Endometrial microvascular endothelial cells (primary cell): ENCODE data around the gene PCBP3. TPM values are rescaled to one million over a fixed set of nuclear protein-coding genes. Genes with fewer than 3 reads are reported as not detected.
"Not testable (repeated sequence)": the region's sequence is repeated elsewhere in the genome, so short reads cannot be mapped to it uniquely, and the experiment has no call there.

Experiments
- in situ Hi-C: cut with HindIII; loops from 2 replicates; pipeline ENCODE4 v1.10.0; 2017; ENCODE audit warnings: low sequenced_read_pairs, low pct_unique_long_range_greater_than_20kb; ENCODE audit errors: inconsistent ontology term
- total RNA-seq: library from RNA; depleted of rRNA; stranded (reverse); fragments of >200 nt; gene quantifications from one replicate; pipeline ENCODE4 v1.2.3, GENCODE V29; 2015; ENCODE audit errors: inconsistent ontology term

The PCBP3 gene
- total RNA-seq, 1 donor from 2014 or later = not detected

DNA sequence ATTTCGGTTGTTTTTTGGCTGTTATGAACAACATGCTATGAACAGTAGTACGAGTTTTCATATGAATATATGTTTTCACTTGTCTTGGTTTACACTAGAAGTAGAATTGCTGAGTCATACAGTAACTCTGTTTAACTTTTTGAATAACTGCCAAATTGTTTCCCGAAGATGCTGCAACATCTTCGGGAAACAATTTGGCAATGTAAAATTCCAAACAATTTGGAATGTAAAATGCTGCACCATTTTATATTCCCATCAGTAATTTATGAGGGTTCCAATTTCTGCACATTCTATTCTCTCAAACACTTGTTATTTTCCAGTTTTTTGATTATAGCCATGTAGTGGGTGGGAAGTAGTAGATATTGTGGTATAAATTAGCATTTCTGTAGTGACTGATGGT is 11.6 kb downstream of the PCBP3 start:
- in situ Hi-C loops = no loop called here

DNA sequence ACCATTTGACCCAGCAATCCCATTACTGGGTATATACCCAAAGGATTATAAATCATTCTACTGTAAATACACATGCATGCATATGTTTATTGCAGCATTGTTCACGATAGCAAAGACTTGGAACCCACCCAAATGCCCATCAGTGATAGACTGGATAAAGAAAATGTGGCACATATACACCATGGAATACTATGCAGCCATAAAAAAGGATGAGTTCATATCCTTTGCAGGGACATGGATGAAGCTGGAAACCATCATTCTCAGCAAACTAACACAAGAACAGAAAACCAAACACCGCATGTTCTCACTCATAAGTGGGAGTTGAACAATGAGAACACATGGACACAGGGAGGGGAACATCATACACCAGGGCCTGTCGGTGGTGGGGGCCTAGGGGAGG is 12.6 kb downstream of the PCBP3 start:
- in situ Hi-C loops = not testable (repeated sequence)

DNA sequence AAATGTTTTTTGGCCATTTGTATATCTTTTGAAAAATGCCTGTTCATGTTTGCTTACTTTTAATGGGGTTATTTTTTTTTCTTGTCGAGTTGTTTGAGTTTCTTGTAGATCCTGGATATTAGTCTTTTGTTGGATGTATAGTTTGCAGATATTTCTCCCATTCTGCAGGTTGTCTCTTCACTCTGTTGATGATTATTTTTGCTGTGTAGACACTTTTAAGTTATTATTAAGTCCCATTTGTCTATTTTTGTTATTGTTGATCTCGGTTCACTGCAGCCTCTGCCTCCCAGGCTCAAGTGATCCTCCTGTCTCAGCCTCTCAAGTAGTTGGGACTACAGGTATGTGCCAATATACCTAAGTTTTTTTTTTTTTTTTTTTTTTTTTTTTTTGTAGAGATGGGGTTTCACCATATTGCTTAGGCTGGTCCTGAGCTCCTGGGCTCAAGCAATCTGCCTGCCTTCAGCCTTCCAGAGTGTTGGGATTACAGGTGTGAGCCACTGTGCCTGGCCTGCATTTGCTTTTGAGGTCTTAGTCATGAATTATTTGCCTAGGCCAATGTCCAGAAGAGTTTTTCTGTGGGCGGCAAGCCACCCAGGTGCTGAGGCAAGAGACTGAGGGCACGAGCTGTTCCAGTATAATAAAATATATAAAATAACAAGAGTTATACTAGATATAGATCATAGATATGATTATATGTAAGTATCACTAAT is 18.5 kb downstream of the PCBP3 start:
- in situ Hi-C loops = not testable (repeated sequence)

- in situ Hi-C loops = not testable (repeated sequence)
These were observed 19.2 kb downstream of the PCBP3 start for GRCh38 chr21:45662623-45663245.

DNA sequence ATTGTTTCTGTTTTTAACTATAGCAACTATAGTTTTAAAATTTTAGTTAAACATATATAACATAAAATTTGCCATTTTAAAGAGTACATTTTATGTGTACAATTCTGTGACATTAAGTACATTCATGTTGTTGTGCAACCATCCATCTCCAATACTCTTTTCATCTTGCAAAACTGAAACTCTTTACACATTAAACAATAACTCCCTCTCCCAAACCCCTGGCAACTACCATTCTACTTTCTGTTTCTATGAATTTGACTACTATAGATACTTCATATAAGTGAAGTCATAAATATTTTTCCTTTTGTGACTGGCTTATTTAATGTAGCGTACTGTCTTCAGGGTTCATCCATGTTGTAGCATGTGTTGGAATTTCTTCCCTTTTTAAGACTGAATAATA is 25.9 kb downstream of the PCBP3 start:
- in situ Hi-C loops = no loop called here

- in situ Hi-C loops = no loop called here
These were observed 27.2 kb downstream of the PCBP3 start for GRCh38 chr21:45670731-45671130.

GRCh38 chr21:45678790-45679189 is 35.3 kb downstream of the PCBP3 start:
- in situ Hi-C loops = not testable (repeated sequence)

DNA sequence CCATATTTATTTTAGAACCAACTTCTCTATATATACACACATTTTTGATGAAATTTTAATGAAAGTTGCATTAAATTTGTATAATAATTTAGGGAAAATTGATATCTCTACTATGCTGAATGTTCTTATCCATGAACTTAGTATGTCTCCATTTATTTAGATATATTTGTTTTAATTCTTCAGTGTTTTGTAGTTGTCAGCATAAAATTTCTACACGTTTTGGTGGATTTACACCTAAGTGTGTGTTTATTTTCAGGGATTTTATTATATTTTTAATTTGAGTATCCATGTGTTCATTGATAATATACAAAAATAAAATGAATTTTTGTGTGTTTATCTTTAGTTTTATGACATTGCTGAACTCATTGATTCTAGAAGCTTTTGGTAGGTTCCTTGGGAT is 36.7 kb downstream of the PCBP3 start:
- in situ Hi-C loops = no loop called here

DNA sequence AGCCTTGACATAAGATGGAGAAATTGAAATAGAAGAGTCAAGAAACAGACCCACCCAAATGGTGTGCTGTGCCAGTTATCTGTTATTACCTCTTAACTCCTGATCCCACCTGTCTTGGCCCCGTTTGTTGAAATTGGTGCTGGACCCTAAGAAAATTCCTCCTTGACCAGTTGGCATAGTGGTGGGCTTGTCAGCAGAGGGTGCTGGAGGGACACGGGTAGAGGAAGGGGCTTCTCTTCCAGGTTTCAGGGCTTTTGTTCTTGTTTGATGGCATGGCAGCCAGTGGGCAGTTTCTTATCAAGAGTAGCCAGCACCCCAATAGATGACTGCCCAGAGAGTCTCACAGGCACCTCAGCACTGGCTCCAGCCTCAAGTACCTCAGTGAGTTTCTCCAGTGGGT is 51.6 kb downstream of the PCBP3 start:
- in situ Hi-C loops = no loop called here

DNA sequence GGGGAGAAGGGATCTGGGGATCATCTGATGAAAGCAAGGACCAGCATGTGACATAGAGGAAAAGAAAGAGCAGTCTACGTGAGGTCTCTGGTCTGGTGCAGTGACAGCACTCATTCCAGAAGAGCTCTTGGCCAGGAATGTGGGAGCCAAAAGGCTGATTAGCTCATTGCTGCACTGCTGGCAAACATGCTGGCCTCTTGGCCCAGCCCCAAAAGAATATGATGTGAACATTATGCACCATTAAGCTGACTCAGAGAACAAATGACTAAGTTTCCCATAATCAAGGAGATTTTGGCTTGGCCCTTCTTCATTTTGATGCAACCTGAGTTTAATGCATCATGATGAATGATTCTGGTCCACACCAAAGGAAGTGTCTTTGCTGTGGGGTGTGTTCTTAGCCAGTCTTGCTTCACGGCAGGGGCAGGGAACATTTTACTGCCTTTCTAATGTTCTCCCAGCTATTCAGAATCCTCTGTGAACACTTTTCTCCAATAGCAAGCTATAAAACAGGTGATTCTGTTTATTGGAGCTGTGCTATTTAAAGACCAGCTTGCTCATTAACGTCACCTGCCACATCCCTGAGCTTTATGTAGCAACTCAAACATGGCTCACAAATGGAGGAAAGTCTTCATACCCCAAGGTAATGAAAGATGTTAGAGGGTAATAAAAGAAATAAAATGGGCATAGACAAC is 55.1 kb downstream of the PCBP3 start:
- in situ Hi-C loops = no loop called here

- in situ Hi-C loops = no loop called here
These were observed 55.9 kb downstream of the PCBP3 start for GRCh38 chr21:45699251-45699942.

- in situ Hi-C loops = no loop called here
These were observed 56.4 kb downstream of the PCBP3 start for GRCh38 chr21:45699966-45700365.

GRCh38 chr21:45700461-45700860 is 56.9 kb downstream of the PCBP3 start:
- in situ Hi-C loops = no loop called here

GRCh38 chr21:45704311-45705108 is 61.0 kb downstream of the PCBP3 start:
- in situ Hi-C loops = no loop called here

- in situ Hi-C loops = no loop called here
These were observed 62.8 kb downstream of the PCBP3 start for GRCh38 chr21:45706299-45706698.

DNA sequence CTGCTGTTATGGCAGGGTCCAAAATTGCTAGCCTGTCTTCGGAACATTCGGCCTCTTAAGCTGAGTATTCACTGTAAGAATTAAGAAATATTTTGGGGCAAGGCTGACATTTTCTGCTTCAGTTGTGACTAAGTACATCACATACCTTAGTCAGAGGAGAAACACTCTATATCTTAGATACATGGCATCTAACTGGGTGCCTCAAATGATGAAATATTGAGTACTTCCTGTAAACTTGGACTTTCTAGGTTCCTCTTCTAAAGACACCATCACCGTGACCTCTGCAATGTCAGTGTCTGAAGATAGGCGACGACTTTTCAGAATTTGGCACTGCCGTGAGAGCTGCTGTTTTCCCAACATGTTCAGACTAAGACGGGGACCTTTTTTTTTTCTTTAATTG is 65.6 kb downstream of the PCBP3 start:
- in situ Hi-C loops = no loop called here

DNA sequence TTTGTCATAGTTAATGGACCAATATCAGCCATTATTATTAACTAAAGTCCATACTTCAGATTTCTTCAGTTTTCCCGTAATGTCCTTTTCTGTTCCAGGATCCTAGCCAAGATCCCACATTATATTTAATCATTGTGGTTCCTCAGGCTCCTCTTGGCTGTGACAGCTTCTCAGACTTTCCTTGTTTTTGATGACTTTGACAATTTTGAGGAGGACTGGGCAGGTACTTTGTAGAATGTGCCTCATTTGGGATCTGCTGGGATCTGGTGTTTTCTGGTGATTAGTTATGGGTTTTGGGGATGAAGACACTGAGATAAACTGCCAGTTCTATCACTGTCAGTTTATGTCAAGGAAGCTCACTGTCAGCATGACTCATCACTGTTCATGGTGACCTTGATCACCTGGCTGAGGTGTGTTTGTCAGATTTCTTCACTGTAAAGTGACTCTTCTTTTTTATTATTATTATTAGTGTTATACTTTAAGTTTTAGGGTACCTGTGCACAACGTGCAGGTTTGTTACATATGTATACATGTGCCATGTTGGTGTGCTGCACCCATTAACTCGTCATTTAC is 66.3 kb downstream of the PCBP3 start:
- in situ Hi-C loops = no loop called here

- in situ Hi-C loops = not testable (repeated sequence)
These were observed 66.8 kb downstream of the PCBP3 start for GRCh38 chr21:45710306-45710705.

DNA sequence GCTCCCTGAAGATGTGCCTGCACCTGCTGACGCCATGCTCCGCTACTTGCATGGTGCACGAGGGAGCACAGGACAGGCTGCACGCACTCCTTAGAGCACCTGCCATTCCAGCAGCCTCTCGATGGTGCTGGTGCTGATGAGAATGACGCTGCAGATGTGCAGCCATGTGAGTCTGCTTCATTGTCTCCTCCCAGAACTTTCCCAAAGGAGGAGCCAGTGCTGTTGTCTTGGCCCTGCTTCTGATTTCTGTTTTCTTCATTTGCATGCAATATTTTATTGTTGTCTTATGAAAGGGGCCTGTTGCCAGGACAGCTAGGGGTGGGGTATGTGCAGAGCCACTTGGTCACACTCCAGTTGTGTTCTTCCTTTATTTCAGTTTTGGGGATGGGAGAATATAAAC is 70.1 kb downstream of the PCBP3 start:
- in situ Hi-C loops = no loop called here
